ENCODE data around the gene HMGXB4. TPM values are rescaled to one million over a fixed set of nuclear protein-coding genes. Genes with fewer than 3 reads are reported as not detected.

HMGXB4 gene
- total RNA-seq, result 10 to 100 TPM; 15.0 to 39.3 (median 20.3) TPM

GRCh38 chr22:35257321-35258190 lies at the start of gene HMGXB4:
HMGXB4 (plus strand) TSS chr22:35257493; CDS start chr22:35262391, 4,898 bp downstream.
- Histone ChIP-seq H3K9me3 (no peaks in the 10 kb centered on the region), H3K27ac (peak within 1 kb of the TSS; percentile 94), H3K4me1 (peaks cover 13% of the 10 kb centered on the region), H3K36me3 (peaks cover 6% of the 10 kb centered on the region), H3K4me3 (peak within 1 kb of the TSS; percentile 92), H3K27me3 (no peaks in the 10 kb centered on the region)
- peak; percentile 90 to 94 for DNase-seq (ENCODE audit: low spot score in 2 of 2)
- WGBS, result 0% methylated on average over 30 of the region's 84 CpGs
- TF ChIP-seq POLR2AphosphoS5 (IDR thresholded peaks at IDR 0.05) (peak in 1 of 3 donors; percentile 40), POLR2A (IDR thresholded peaks at IDR 0.05) (peak in 1 of 2 donors; percentile 37), CTCF (IDR thresholded peaks at IDR 0.05) (no peak)

- TF ChIP-seq EP300 (IDR thresholded peaks at IDR 0.05) (no peak), POLR2A (IDR thresholded peaks at IDR 0.05) (no peak), CTCF (IDR thresholded peaks at IDR 0.05) (no peak), POLR2AphosphoS5 (IDR thresholded peaks at IDR 0.05) (no peak)
- Histone ChIP-seq H3K36me3 (no peaks in the 10 kb centered on the region), H3K9me3 (no peaks in the 10 kb centered on the region), H3K4me1 (peaks cover 4% of the 10 kb centered on the region), H3K4me3 (no peak overlapping the region), H3K27ac (no peak overlapping the region), H3K27me3 (peaks cover 24% of the 10 kb centered on the region)
- no CpG with 5 or more reads among the region's 4 CpGs for WGBS
- peak in 1 of 2 donors; percentile 20 for DNase-seq (ENCODE audit: low spot score in 2 of 2)
Measured at GRCh38 chr22:35208003-35208402, 49.3 kb upstream of the HMGXB4 start.

GRCh38 chr22:35209203-35209602 lies 48.1 kb upstream of the HMGXB4 start:
- no peaks in the 10 kb centered on the region for H3K36me3 ChIP-seq
- H3K4me1 ChIP-seq, result peaks cover 4% of the 10 kb centered on the region
- no peak for TF ChIP-seq EP300 (IDR thresholded peaks at IDR 0.05)
- no peak for TF ChIP-seq POLR2A (IDR thresholded peaks at IDR 0.05)
- TF ChIP-seq POLR2AphosphoS5 (IDR thresholded peaks at IDR 0.05), result no peak
- TF ChIP-seq CTCF (IDR thresholded peaks at IDR 0.05), result no peak
- peaks cover 24% of the 10 kb centered on the region for H3K27me3 ChIP-seq
- H3K27ac ChIP-seq, result no peak overlapping the region
- H3K9me3 ChIP-seq, result no peaks in the 10 kb centered on the region
- H3K4me3 ChIP-seq, result no peak overlapping the region
- 90% methylated on average over 7 of the region's 7 CpGs for WGBS
- no peak for DNase-seq (ENCODE audit: low spot score in 2 of 2)

GRCh38 chr22:35212009-35212408 lies 45.3 kb upstream of the HMGXB4 start:
- Histone ChIP-seq H3K27me3 (peaks cover 21% of the 10 kb centered on the region), H3K36me3 (no peaks in the 10 kb centered on the region), H3K9me3 (no peaks in the 10 kb centered on the region), H3K4me1 (no peaks in the 10 kb centered on the region), H3K27ac (no peak overlapping the region), H3K4me3 (no peak overlapping the region)
- no peak for TF ChIP-seq POLR2A (IDR thresholded peaks at IDR 0.05)
- no peak for TF ChIP-seq POLR2AphosphoS5 (IDR thresholded peaks at IDR 0.05)
- TF ChIP-seq EP300 (IDR thresholded peaks at IDR 0.05), result no peak
- TF ChIP-seq CTCF (IDR thresholded peaks at IDR 0.05), result no peak
- no peak for DNase-seq (ENCODE audit: low spot score in 2 of 2)
- 45% methylated on average over 3 of the region's 3 CpGs for WGBS

- no peak for DNase-seq (ENCODE audit: low spot score in 2 of 2)
- Histone ChIP-seq H3K9me3 (no peaks in the 10 kb centered on the region), H3K36me3 (no peaks in the 10 kb centered on the region), H3K4me1 (no peaks in the 10 kb centered on the region), H3K4me3 (no peak overlapping the region), H3K27me3 (peaks cover 21% of the 10 kb centered on the region), H3K27ac (no peak overlapping the region)
- TF ChIP-seq EP300 (IDR thresholded peaks at IDR 0.05) (no peak), CTCF (IDR thresholded peaks at IDR 0.05) (no peak), POLR2A (IDR thresholded peaks at IDR 0.05) (no peak), POLR2AphosphoS5 (IDR thresholded peaks at IDR 0.05) (no peak)
- 67% methylated on average over 3 of the region's 3 CpGs for WGBS
Measured at GRCh38 chr22:35212996-35213395, 44.3 kb upstream of the HMGXB4 start.

Data from suprapubic skin (tissue), 4 donors.